Esophagus mucosa (tissue), 1 donor: Measurements from ENCODE around the gene STXBP2. TPM values are rescaled to one million over a fixed set of nuclear protein-coding genes. Genes with fewer than 3 reads are reported as not detected.
"Not testable (repeated sequence)": the region's sequence is repeated elsewhere in the genome, so short reads cannot be mapped to it uniquely, and the experiment has no call there.

ENCODE experiments used
- ATAC-seq: fragments of 200-7000 bp; cut with Tn5 transposase; one replicate; pipeline ENCODE4 v1.9.1; 2020
- total RNA-seq: library from RNA; stranded (reverse); gene quantifications from one replicate; pipeline ENCODE4 v1.2.4, GENCODE V29; 2023
- donor health status: DM: yes; HTN: yes; CAD: no.

The STXBP2 gene
- total RNA-seq, 1 donor from 2014 or later, result 62.7 TPM

DNA sequence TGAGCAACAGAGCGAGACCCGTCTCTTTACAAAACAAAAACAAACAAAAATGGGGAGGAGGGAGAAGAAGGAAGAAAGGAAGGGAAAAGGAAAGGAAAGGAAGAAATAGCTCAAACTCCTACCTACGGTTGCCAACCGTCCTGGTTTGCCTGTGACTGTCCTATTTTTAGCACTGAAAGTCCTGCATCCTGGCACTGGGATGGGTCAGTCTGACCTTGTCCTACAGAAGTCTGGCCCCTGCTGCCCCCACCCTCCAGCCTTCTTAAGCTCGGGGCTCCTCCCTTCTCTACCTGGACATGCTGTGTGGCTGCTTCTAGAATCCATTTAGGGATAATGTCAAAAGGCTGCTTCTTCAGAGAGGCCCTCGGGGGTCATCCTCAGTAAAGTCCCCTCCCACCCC lies 1.2 kb upstream of the STXBP2 start:
- ATAC-seq, result no peak

DNA sequence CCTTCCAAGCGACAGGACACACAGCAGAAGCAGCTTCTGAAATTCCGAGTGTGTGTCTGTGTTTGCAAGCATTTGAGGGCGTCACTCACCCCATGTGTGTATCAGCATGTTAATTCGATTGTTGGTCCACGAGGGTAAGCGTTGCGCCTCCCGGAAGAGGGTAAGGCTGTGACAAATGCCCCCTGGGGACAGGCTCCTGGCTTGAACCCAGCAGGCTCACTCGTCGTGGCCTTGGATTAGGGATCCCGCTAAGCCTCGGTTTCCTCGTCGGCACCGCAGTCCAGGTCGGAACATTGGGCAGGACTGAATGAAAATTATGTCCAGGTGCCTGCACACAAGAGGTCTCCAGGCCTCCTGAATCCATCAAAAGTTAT lies 606 bp upstream of the STXBP2 start:
- ATAC-seq, result no peak

DNA sequence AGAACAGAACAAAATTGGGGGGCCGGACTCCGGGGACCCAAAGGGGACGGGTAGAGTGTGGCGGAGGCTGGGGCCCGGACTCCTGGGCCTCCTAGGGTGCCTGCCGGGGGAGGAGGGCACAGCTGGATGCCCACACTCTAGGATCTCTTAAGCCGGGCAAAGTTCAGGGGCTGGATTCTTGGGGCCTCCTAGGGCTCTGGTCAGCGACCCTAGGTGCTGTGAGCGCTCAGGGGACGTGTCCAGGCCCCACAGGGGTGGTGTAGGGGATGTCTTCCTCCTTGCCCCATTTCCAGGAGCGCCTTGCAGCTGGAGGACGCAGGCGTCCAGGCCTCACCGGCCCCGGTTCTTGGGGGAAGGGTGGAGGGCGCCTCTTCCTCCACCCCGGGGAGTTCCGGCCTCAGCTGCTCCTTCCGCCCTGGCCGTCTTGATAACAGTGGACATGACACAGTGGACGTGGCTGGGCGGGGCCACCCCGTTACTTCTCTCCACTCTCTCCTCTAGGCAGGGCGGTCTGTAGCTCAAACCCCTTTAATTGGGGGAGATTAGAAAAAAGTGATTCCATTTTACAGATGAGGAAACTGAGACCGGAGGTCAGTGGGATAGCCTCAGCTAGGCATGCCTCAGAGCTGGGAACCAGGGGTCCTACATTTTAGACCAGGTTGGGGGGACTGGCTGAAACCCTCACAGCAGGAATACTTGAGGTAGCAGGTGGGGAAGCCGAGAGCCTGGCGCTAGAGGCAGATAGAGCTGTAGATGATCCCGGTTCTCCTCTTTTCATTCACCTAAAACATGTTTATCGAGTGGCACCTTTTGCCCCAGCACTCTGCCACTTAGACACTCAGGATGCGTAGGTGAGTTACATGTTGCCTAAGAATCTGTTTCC lies 705 bp downstream of the STXBP2 start:
- ATAC-seq, result peak; percentile 32

DNA sequence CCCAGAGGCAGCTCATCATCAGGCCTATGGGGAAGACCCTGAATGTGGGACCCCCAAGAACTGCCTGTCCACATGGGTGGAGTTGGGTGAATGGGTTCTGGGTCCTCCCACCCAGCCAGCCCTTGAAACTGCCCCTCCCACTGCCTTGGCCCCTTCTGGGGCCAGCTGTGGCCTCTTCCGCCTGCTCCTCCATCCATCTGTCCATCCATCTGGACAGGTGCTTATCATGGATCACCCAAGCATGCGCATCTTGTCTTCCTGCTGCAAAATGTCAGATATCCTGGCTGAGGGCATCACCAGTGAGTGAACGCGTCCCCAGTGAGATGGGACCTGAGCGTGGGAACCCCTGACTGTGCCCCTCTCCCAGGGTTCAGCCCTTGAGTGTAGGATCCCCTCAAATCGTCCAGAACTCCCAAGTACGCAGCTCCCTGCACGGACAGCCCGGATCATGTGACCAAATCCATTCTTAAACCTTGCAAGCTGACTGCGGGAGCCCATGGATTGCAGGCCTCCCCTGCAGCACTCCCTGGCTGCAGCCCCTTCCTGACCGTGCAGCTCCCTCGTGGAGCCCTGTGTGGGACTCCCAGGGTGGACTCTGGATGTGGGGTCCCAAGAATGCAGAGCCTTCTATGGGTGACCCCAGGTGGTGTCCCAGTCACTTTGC lies 2.0 kb downstream of the STXBP2 start:
- ATAC-seq, result no peak

DNA sequence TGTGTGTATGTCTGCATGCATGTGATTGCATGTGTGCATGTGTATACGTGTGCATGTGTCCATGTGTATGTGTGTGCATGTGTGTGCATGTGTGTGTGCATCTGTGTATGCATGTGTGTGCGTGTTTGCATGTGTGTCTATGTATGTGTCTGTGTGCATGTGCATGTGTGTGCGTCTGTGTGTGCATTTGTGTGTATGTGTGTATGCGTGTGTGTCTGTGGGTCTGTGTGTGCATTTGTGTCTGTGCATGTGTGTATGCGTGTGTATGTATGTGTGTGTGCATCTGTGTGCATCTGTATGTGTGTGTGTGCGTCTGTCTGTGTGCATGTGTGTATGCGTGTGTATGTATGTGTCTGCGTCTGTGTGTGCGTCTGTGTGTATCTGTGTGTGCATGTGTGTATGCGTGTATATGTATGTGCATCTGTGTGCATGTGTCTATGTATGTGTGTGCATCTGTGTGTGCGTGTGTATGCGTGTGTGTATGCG lies 3.0 kb downstream of the STXBP2 start:
- no peak for ATAC-seq

DNA sequence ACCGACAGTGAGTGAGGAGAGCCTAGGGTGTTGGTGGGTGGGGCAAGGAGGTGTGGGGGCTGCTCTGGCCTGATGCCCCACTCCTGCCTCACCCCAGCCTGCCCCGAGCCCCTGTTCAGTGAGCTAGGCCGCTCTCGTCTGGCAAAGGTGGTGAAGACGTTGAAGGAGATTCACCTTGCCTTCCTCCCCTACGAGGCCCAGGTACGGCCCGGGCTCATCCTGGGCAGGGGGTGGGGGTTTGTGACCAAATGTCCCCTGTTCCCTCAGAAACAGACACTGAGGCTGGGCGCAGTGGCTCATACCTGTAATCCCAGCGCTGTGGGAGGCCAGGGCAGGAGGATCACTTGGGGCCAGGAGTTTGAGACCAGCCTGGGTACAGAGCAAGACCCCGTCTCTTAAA lies 3.9 kb downstream of the STXBP2 start:
- ATAC-seq, result no peak

DNA sequence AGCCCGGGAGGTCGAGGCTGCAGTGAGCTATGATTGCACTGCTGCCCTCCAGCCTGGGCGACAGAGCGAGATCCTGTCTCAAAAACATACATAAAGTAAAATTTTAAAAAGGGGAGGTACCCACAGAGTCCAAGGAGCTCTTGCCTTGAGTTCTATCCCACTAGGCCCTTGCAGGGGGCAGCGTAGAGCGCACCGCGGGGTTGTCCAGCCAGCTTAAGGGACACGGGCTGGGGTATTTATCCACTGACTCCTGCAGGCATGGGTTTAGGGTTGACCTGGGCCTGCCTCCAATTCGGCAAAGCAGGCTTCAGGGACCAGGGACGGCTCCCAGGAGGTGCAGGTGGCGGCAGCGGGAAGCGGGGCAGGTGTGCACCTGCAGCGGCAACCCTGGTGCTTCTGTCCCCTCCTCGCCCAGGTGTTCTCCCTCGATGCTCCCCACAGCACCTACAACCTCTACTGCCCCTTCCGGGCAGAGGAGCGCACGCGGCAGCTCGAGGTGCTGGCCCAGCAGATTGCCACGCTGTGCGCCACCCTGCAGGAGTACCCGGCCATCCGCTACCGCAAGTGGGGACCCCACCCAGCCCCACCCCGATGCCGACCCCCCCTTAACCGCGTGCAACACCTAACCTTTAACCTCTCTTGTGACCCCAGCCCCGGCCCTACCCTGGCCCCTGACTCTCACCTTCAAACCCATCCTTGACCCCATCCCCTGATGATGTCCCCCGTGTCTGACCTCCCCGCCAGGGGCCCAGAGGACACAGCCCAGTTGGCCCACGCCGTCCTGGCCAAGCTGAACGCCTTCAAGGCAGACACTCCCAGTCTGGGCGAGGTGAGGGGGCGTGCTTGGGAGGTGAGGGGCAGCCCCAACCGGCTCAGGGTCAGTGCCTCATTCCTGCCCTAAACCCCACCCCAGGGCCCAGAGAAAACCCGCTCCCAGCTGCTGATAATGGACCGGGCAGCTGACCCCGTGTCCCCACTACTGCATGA lies 4.7 kb downstream of the STXBP2 start:
- no peak for ATAC-seq

DNA sequence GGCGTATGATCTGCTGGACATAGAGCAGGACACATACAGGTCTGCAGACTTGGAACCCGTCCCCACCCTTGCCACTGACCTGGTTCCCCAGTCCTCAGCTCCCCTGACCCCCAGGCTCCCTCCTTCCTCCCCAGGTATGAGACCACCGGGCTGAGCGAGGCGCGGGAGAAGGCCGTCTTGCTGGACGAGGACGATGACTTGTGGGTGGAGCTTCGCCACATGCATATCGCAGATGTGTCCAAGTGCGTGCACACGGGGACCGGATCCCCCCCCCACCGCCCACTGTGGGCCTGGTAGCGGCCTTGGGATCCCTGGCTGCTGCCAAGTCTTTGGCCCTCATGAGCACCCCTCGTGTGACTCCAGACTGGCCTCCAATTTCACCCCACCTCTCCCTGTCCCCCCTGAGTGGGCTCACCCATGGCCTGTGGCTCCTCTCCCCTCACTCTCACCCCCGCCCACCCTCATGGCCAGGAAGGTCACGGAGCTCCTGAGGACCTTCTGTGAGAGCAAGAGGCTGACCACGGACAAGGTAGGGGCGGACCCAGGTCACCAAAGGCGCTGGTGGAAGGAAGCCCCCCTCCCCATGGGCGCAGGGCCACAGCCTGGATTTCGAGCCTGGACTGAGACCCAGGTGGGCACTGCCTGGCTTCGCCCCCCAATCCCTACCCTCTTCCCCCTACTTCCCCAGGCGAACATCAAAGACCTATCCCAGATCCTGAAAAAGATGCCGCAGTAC lies 5.6 kb downstream of the STXBP2 start:
- no peak for ATAC-seq

DNA sequence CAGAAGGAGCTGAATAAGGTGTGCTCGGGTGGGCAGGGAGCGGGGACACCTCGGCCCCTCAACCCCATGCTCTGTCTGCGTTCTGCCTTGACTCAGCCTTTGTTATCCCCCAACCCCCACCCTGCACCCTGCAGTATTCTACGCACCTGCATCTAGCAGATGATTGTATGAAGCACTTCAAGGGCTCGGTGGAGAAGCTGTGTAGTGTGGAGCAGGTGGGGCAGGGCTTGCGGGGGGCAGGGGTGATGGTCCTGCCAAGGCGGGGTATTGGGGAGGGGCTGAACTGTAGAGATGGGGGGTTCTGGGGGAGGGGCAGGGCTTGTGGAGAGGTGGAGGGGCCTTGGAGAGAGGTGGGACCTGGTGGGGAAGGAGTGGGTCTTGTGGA lies 6.1 kb downstream of the STXBP2 start:
- ATAC-seq, result no peak

DNA sequence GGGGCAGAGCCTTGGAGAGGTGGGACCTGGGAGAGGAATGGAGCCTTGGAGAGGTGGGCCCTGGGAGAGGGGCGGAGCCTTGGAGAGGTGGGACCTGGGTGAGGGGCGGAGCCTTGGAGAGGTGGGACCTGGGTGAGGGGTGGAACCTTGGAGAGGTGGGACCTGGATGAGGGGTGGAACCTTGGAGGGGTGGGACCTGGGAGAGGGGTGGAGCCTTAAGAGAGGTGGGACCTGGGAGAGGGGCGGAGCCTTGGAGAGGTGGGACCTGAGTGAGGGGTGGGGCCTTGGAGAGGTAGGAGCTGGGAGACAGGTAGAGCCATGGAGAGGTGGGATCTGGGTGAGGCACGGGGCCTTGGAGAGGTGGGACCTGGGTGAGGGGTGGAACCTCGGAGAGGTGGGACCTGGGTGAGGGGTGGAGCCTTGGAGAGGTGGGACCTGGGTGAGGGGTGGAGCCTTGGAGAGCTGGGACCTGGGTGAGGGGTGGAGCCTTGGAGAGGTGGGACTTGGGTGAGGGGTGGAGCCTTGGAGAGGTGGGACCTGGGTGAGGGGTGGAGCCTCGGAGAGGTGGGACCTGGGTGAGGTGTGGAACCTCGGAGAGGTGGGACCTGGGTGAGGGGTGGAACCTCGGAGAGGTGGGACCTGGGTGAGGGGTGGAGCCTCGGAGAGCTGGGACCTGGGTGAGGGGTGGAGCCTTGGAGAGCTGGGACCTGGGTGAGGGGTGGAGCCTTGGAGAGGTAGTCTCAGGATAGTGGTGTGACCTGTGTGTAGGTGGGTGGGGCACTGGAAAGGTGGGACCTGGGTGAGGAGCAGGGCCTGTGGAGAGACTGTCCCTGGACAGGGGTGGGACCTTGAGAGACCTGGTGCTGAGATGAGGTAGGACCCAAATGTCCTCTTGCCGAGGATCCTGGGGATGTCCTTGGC lies 7.0 kb downstream of the STXBP2 start:
- ATAC-seq, result not testable (repeated sequence)

DNA sequence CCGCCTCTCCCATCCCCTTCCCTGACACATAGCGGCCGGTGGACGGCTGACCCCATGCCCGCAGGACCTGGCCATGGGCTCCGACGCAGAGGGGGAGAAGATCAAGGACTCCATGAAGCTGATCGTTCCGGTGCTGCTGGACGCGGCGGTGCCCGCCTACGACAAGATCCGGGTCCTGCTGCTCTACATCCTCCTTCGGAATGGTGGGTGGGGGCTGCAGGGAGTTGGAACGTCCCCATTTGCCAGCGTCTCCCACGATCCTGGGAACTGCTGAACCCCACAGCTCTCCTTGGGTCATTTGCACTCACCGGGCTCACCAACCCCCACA lies 7.6 kb downstream of the STXBP2 start:
- ATAC-seq, result no peak

DNA sequence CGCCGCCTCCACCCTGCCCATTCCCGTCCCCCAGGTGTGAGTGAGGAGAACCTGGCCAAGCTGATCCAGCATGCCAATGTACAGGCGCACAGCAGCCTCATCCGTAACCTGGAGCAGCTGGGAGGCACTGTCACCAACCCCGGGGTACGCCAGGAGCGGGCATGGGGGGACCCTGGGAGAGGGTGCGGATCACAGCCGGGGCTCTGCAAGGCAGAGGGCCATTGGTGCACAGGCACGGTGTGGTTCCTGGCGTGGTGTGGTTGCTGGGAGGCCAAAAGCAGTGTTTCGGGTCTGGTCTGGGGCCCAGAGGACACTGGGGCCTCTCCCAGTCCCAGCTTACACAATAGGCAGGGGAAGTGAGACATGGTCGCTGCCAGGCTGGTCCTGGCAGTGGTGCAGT lies 8.3 kb downstream of the STXBP2 start:
- ATAC-seq, result no peak

DNA sequence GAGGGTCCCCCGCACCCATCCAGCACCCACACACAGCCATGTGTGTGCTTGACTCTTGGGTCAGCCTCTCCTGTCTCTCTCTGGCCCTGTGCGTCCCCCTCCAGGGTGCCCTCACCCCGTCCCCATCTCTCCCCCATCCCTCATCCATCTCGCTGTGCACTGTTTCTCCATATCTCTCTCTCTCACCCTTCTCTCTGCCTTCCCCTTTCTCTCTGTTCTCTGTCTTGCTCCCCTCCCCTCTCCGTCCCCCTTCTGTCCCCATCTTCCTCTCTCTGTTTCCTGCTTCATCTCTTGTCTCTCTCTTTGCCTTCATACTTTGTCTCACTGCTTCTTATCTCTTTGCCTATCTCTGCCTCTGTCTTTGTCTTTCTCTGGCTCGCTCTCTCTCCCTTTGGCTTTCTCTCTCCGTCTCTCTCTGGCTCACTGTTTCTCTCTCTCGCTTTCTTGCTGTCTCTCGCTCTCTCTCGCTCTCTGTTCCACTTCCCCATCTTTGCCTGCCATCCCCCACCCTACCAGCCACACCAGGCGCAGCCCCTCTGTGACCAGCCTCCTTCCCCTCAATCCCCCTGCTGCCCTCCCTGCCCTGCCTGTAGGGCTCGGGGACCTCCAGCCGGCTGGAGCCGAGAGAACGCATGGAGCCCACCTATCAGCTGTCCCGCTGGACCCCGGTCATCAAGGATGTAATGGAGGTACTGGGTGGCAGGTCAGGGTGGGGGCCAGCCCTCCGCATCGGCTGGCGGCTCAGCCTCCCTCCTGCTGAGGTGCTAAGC lies 8.9 kb downstream of the STXBP2 start:
- ATAC-seq, result no peak

DNA sequence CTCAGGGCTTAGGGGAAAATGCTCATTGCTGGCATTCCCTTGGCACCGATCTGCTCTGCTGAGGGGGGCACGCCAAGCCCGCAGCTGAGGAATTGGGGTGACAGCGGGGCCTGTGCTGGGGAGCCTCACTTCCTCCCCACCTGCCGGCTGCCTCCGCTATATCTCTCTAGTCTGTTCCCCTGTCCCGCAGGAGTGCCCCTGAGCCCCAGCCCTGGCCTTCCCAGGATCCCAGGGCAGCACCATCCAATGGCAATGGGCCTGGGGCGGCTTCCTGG lies 9.5 kb downstream of the STXBP2 start:
- no peak for ATAC-seq

DNA sequence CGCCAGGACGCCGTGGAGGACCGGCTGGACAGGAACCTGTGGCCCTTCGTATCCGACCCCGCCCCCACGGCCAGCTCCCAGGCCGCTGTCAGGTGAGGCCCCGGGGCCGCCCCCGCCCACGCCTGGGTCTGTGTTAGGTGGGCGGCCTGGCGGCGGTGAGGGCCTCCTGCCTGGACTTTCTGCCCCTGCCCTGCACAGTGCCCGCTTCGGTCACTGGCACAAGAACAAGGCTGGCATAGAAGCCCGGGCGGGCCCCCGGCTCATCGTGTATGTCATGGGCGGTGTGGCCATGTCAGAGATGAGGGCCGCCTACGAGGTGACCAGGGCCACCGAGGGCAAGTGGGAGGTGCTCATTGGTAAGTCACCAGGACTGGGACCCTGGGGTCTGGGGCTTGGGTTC lies 10.2 kb downstream of the STXBP2 start:
- no peak for ATAC-seq

DNA sequence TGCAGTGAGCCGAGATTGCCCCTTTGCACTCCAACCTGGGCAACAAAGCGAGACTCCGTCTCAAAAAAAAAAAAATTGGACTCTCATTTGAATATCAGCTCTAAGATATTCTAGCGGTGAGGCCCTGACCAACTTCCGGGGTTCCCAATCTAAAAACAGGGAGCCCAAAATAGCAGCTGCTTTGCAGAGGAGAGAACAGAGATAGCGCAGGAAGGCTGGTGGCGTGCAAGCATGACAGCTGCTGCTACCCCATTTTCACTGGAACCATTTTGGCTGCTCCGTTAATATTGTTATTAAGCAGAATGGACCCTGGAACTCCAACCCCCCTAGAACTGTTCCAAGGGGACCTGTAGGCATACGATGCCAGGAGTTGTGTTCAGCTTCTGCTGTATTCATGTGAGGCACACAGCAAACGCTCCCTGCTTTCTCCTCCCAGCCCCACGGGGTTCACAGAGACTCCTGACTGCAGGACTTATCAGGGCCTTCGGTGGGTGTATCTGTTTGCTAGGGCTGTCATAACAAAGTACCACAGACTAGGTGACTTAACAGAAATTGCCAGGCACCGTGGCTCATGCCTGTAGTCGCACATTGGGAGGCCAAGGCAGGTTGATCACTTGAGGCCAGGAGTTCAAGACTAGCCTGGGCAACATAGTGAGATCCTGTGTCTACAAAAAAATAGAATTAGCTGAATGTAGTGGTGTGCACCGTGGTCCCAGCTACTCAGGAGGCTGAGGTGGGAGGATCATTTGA lies 11.5 kb downstream of the STXBP2 start:
- ATAC-seq, result no peak

DNA sequence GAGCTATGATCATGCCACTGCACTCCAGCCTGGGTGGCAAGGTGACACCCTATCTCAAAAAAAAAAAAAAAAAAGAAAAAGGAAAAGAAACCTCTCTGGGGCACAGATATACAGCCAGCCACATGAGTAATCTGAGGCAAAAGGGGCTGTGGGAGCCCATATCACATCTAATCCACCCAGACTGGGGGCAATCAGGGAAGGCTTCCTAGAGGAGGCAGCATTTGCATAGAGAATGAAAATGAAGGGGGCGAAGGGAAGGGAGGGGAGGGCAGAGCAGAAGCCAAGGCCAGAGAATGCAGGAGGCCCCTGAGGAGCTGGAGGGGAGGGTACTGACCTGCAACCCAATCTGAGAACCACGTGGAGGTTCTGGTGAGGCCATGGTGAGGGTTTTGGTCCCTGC lies 13.2 kb downstream of the STXBP2 start:
- ATAC-seq, result no peak

DNA sequence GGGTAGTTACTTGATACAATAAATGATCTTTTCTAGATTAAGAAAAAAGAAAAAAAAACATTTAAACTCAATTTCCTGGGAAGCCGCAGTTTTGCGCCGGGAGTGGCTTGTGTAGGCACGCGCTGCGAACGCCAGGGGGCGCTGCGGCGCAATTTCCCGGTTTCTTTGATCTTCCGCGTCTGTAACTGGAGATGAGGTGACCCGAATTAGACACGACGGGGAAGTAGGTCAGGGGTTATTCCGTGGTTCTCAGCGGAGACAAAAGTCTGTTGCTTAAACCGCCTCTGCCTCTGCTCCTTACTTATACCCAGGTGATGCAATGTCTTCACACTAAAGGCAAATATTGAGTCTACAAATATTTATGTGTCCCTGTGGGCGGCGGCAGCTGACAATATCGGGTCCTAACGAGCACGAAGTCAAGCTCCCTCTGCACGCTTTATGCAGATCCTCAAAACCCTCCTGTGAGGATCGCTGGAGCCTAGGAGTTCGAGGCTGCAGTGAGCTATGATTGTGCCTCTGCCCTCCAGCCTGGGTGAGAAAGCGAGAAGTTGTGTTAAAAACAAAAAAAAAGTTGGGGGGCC lies 15.2 kb downstream of the STXBP2 start:
- peak; percentile 82 for ATAC-seq

DNA sequence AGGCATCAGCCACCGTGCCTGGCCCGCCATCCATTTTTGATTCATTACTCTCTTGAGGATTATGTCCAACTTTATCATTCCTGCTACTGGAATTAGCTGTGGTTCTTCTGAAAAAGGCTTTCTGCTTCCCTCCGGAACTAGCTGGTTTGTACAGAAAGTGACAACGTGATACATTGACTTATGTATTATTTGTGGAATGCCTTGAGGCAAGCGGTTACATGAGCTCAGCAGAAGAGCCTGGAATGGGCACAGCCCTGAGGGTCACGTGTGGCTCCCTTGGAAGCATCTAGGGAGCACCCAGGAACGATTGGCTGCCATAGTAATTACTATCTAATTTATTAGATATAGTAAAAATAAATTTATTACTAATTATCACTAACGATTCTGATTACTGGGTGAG lies 17.5 kb downstream of the STXBP2 start:
- ATAC-seq, result no peak

DNA sequence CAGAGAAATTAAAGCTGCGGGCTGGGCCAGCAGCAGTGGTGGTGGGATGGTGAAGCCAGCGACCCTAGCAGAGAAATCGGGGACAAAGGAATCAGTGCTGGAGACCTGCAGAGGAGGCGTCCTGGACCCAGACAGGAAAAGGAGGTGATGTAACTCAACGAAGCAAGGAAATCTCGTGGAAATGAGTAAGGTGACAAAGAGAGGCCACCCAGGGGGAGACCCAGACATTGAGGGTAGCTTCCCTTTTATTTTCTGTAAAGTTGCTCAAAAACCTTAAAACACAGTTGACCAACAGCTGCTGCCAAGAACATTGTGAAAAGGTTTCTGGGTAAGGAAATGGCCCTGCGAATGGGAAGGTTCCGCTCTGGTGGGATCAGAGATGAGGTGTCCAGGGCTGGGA lies 18.7 kb downstream of the STXBP2 start:
- ATAC-seq, result no peak
